ENCODE data around the gene EIF3D.

- no peak for TF ChIP-seq NR1H2 (CRISPR knock-in tag; IDR thresholded peaks at IDR 0.05)
- no peak for TF ChIP-seq CTCF (IDR thresholded peaks at IDR 0.05)
- TF ChIP-seq TP53 (CRISPR knock-in tag; IDR thresholded peaks at IDR 0.05), result no peak
- TF ChIP-seq, protein P1, sequence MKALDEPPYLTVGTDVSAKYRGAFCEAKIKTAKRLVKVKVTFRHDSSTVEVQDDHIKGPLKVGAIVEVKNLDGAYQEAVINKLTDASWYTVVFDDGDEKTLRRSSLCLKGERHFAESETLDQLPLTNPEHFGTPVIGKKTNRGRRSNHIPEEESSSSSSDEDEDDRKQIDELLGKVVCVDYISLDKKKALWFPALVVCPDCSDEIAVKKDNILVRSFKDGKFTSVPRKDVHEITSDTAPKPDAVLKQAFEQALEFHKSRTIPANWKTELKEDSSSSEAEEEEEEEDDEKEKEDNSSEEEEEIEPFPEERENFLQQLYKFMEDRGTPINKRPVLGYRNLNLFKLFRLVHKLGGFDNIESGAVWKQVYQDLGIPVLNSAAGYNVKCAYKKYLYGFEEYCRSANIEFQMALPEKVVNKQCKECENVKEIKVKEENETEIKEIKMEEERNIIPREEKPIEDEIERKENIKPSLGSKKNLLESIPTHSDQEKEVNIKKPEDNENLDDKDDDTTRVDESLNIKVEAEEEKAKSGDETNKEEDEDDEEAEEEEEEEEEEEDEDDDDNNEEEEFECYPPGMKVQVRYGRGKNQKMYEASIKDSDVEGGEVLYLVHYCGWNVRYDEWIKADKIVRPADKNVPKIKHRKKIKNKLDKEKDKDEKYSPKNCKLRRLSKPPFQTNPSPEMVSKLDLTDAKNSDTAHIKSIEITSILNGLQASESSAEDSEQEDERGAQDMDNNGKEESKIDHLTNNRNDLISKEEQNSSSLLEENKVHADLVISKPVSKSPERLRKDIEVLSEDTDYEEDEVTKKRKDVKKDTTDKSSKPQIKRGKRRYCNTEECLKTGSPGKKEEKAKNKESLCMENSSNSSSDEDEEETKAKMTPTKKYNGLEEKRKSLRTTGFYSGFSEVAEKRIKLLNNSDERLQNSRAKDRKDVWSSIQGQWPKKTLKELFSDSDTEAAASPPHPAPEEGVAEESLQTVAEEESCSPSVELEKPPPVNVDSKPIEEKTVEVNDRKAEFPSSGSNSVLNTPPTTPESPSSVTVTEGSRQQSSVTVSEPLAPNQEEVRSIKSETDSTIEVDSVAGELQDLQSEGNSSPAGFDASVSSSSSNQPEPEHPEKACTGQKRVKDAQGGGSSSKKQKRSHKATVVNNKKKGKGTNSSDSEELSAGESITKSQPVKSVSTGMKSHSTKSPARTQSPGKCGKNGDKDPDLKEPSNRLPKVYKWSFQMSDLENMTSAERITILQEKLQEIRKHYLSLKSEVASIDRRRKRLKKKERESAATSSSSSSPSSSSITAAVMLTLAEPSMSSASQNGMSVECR (CRISPR knock-in tag; IDR thresholded peaks at IDR 0.05; ENCODE audit: borderline replicate concordance), result no peak
- TF ChIP-seq, protein P2, sequence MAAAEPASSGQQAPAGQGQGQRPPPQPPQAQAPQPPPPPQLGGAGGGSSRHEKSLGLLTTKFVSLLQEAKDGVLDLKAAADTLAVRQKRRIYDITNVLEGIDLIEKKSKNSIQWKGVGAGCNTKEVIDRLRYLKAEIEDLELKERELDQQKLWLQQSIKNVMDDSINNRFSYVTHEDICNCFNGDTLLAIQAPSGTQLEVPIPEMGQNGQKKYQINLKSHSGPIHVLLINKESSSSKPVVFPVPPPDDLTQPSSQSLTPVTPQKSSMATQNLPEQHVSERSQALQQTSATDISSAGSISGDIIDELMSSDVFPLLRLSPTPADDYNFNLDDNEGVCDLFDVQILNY (CRISPR knock-in tag; IDR thresholded peaks at IDR 0.05), result no peak
- TF ChIP-seq SMAD4 (CRISPR knock-in tag; IDR thresholded peaks at IDR 0.05), result no peak
- no peak for TF ChIP-seq ZNF281 (CRISPR knock-in tag; IDR thresholded peaks at IDR 0.05)
These were observed 41.0 kb upstream of the EIF3D start for GRCh38 chr22:36569999-36570398.

Measured in WTC11 (cell line).